Tibial nerve (tissue), 4 donors: ENCODE measurements around the gene CACNG6. TPM values are rescaled to one million over a fixed set of nuclear protein-coding genes. Genes with fewer than 3 reads are reported as not detected.

ENCODE experiments used
- DNase-seq, 2 donors: peaks; one replicate each; pipeline ENCODE4 v3.0.0-alpha.2; 2019; ENCODE audit warnings: low spot score in 2 of 2
- H3K27ac ChIP-seq, 4 donors: fragments of 200-600 bp; sonication (generic) in 3 of 4; one replicate each; pipeline ENCODE4 v1.5.1; 2017 to 2019; ENCODE audit warnings: mild to moderate bottlenecking in 1 of 4
- H3K27me3 ChIP-seq, 2 donors: fragments of 200-600 bp; sonication (generic) in 1 of 2; one replicate each; pipeline versions ENCODE4 v1.5.1 to v1.6.0; 2017 to 2019
- H3K36me3 ChIP-seq, 3 donors: fragments of 200-600 bp; sonication (generic); one replicate each; pipeline ENCODE4 v1.5.1; 2018 to 2019
- H3K4me1 ChIP-seq, 4 donors: fragments of 200-600 bp; sonication (generic) in 3 of 4; one replicate each; pipeline ENCODE4 v1.5.1; 2017 to 2019
- H3K4me3 ChIP-seq, 4 donors: fragments of 200-600 bp; sonication (generic) in 3 of 4; one replicate each; pipeline ENCODE4 v1.5.1; 2017 to 2019; ENCODE audit warnings: mild to moderate bottlenecking in 1 of 4, moderate library complexity in 1 of 4
- H3K9me3 ChIP-seq, 4 donors: fragments of 200-600 bp; sonication (generic) in 3 of 4; one replicate each; pipeline ENCODE4 v1.5.1; 2017 to 2019
- EP300 ChIP-seq, 2 donors: sonication (generic); formaldehyde crosslinking; IDR thresholded peaks; one replicate each; pipeline ENCODE4 v1.6.1; 2017; ENCODE audit warnings: antibody characterized with exemption in 2 of 2, mild to moderate bottlenecking in 1 of 2
- POLR2A ChIP-seq, 2 donors: fragments of 450-650 bp; IDR thresholded peaks; one replicate each; pipeline ENCODE4 v1.6.1; 2017; ENCODE audit warnings: antibody characterized with exemption in 2 of 2, mild to moderate bottlenecking in 2 of 2, moderate library complexity in 2 of 2
- WGBS, 2 donors: methylation state at CpG; one replicate each; pipeline ENCODE4 v1.1.5; 2018; 5-methylcytosine and 5-hydroxymethylcytosine counted together
- total RNA-seq, 4 donors: library from RNA; depleted of rRNA; stranded (reverse); fragments of >200 nt; gene quantifications; one replicate each; pipeline ENCODE4 v1.1.0, GENCODE V29; 2016
- TF ChIP-seq, protein P1 (sequence below), 5 experiments: fragments of 200-600 bp in 3 of 5; fragments of 450-650 bp in 2 of 5; sonication (generic) in 3 of 5; IDR thresholded peaks; one replicate each; pipeline ENCODE4 v1.5.1; 2016 to 2019; ENCODE audit warnings: antibody characterized with exemption in 5 of 5, mild to moderate bottlenecking in 3 of 5, moderate library complexity in 2 of 5

CACNG6 gene
- total RNA-seq, 4 donors from 2014 or later, result not detected

GRCh38 chr19:54040003-54040402, 48.6 kb downstream of the CACNG6 start:
- 77 to 78% methylated on average over 4 of the region's 4 CpGs for WGBS, 2 donors
- H3K27me3 ChIP-seq, result no peaks in the 10 kb centered on the region
- no peaks in the 10 kb centered on the region for H3K36me3 ChIP-seq

GRCh38 chr19:54041969-54042606, 50.7 kb downstream of the CACNG6 start:
- DNase-seq, result no peak
- peaks cover 0 to 4% (median 0%) of the 10 kb centered on the region in 4 donors for H3K9me3 ChIP-seq
- no peaks in the 10 kb centered on the region for H3K27me3 ChIP-seq
- no peak overlapping the region for H3K27ac ChIP-seq
- H3K4me3 ChIP-seq, result no peak overlapping the region
- WGBS, 2 donors, result 65% methylated on average over 9 of the region's 9 CpGs
- TF ChIP-seq, protein P1, sequence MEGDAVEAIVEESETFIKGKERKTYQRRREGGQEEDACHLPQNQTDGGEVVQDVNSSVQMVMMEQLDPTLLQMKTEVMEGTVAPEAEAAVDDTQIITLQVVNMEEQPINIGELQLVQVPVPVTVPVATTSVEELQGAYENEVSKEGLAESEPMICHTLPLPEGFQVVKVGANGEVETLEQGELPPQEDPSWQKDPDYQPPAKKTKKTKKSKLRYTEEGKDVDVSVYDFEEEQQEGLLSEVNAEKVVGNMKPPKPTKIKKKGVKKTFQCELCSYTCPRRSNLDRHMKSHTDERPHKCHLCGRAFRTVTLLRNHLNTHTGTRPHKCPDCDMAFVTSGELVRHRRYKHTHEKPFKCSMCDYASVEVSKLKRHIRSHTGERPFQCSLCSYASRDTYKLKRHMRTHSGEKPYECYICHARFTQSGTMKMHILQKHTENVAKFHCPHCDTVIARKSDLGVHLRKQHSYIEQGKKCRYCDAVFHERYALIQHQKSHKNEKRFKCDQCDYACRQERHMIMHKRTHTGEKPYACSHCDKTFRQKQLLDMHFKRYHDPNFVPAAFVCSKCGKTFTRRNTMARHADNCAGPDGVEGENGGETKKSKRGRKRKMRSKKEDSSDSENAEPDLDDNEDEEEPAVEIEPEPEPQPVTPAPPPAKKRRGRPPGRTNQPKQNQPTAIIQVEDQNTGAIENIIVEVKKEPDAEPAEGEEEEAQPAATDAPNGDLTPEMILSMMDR (IDR thresholded peaks at IDR 0.05), result no peak
- TF ChIP-seq EP300 (IDR thresholded peaks at IDR 0.05), result no peak
- TF ChIP-seq POLR2A (IDR thresholded peaks at IDR 0.05), result no peak
- no peaks in the 10 kb centered on the region for H3K4me1 ChIP-seq
- H3K36me3 ChIP-seq, result no peaks in the 10 kb centered on the region

More at GRCh38 chr19:54040003-54040402, 48.6 kb downstream of the CACNG6 start:
- H3K4me1 ChIP-seq, result no peaks in the 10 kb centered on the region
- no peak for DNase-seq
- H3K27ac ChIP-seq, result no peak overlapping the region
- TF ChIP-seq, protein P1 (IDR thresholded peaks at IDR 0.05), result no peak
- no peak for TF ChIP-seq EP300 (IDR thresholded peaks at IDR 0.05)
- no peak for TF ChIP-seq POLR2A (IDR thresholded peaks at IDR 0.05)
- no peak overlapping the region for H3K4me3 ChIP-seq
- H3K9me3 ChIP-seq, result peaks cover 0 to 4% (median 0%) of the 10 kb centered on the region in 4 donors

DNA sequence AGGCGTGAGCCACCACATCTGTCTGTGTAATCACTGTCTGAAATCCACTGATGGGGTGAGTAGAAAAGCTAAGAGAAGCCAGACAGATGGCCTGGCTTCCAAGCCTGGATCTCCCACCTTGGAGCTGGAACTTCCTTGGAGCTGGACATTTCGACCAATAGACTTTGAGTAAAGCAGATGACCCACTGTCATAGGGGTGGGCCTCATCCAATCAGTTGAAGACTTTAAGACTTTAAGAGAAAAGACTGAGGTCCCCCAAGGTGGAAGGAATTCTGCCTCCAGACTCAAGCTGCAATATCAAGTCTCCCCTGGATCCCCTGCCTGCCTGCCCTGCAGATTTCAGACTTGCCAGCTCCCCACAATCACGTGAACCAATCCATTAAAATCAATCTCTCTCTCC, 51.6 kb downstream of the CACNG6 start:
- DNase-seq, result no peak
- WGBS, 2 donors, result 77 to 83% methylated on average over 3 of the region's 3 CpGs
- H3K27ac ChIP-seq, result no peak overlapping the region

DNA sequence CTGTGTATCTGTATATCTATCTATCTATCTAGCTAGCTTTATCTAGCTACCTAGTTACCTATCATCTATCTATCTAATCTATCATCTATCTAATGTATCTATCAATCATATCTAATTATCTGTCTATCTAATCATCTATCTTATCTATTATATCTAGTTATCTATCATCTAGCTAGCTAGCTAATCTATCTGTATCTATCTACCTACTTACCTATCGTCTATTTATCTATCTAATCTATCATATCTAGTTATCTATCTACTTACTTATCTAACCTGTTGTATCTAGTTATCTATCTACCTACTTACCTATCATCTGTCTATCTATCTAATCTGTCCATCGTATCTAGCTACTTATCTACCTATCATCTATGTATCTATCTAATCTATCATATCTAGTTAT, 54.3 kb downstream of the CACNG6 start:
- peaks cover 0 to 19% (median 0%) of the 10 kb centered on the region in 4 donors for H3K9me3 ChIP-seq
- DNase-seq, result no peak
- 81 to 84% methylated on average over 2 of the region's 2 CpGs for WGBS, 2 donors
- no peaks in the 10 kb centered on the region for H3K4me1 ChIP-seq
- H3K36me3 ChIP-seq, result no peaks in the 10 kb centered on the region
- no peak overlapping the region for H3K27ac ChIP-seq
- H3K27me3 ChIP-seq, result no peaks in the 10 kb centered on the region
- H3K4me3 ChIP-seq, result no peak overlapping the region
- TF ChIP-seq POLR2A (IDR thresholded peaks at IDR 0.05) (no peak), EP300 (IDR thresholded peaks at IDR 0.05) (no peak)
- TF ChIP-seq, protein P1 (IDR thresholded peaks at IDR 0.05), result no peak

More for the DNA sequence above, 51.6 kb downstream of the CACNG6 start:
- Histone ChIP-seq H3K27me3 (no peaks in the 10 kb centered on the region), H3K4me3 (no peak overlapping the region), H3K4me1 (no peaks in the 10 kb centered on the region), H3K36me3 (no peaks in the 10 kb centered on the region), H3K9me3 (peaks cover 0 to 4% (median 0%) of the 10 kb centered on the region in 4 donors)
- TF ChIP-seq, protein P1 (IDR thresholded peaks at IDR 0.05), result no peak
- TF ChIP-seq EP300 (IDR thresholded peaks at IDR 0.05) (no peak), POLR2A (IDR thresholded peaks at IDR 0.05) (no peak)

GRCh38 chr19:54047616-54048015, 56.2 kb downstream of the CACNG6 start:
- no peak for TF ChIP-seq EP300 (IDR thresholded peaks at IDR 0.05)
- TF ChIP-seq, protein P1 (IDR thresholded peaks at IDR 0.05), result no peak
- TF ChIP-seq POLR2A (IDR thresholded peaks at IDR 0.05), result no peak
- Histone ChIP-seq H3K4me3 (no peak overlapping the region), H3K36me3 (no peaks in the 10 kb centered on the region), H3K9me3 (peaks cover 0 to 19% (median 0%) of the 10 kb centered on the region in 4 donors), H3K4me1 (no peaks in the 10 kb centered on the region), H3K27me3 (no peaks in the 10 kb centered on the region), H3K27ac (no peak overlapping the region)
- DNase-seq, result no peak
- 72 to 81% methylated on average over 4 of the region's 4 CpGs for WGBS, 2 donors
